ENCODE results near the gene CCNY.

CCNY gene

DNA sequence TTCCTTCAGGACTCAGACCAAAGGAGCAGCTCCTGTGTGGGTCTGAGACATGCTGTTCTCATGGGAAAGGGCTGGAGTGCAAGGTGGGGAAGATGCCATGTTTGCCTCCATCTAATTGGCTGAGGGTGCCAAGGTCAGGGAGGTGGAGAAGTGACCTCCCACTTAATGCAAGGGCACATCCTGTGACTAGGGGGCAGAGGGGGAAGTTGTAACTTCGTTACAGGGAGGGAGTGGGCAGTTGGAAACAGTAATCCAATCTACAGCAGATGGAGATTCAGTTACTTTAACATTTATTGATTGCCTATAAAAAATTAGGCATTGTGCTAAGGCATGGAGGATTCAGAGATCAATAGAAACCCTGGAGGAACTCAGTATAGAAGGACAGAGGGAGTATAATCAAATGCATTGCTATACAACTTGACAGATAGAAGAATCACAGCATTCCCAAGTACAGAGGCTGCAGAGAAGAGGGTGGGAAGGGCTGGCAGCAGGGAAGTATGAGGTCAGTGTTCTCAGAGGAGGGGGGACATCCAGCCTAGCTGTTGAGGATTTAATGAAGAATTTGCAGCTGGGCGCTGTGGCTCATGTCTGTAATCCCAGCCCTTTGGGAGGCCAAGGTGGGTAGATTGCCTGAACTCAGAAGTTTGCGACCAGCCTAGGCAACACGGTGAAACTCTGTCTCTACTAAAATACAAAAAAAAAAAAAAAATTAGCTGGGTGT, 75.9 kb downstream of the CCNY start:
- no peak for DNase-seq (ENCODE audit: low read depth, low spot score)
- ChIA-PET CTCF (interaction anchor here (1.3 kb wide), 1 partner anchor 12 kb away, joined by 4 read pairs; no protein-coding TSS in a partner anchor), POLR2A (no interaction called here)
- TF ChIP-seq, protein P1, sequence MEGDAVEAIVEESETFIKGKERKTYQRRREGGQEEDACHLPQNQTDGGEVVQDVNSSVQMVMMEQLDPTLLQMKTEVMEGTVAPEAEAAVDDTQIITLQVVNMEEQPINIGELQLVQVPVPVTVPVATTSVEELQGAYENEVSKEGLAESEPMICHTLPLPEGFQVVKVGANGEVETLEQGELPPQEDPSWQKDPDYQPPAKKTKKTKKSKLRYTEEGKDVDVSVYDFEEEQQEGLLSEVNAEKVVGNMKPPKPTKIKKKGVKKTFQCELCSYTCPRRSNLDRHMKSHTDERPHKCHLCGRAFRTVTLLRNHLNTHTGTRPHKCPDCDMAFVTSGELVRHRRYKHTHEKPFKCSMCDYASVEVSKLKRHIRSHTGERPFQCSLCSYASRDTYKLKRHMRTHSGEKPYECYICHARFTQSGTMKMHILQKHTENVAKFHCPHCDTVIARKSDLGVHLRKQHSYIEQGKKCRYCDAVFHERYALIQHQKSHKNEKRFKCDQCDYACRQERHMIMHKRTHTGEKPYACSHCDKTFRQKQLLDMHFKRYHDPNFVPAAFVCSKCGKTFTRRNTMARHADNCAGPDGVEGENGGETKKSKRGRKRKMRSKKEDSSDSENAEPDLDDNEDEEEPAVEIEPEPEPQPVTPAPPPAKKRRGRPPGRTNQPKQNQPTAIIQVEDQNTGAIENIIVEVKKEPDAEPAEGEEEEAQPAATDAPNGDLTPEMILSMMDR (IDR thresholded peaks at IDR 0.05; ENCODE audit: insufficient read depth, low read length, missing control alignments): no peak
- H3K4me3 ChIP-seq (ENCODE audit: low read depth, low read length): no peak overlapping the region

DNA sequence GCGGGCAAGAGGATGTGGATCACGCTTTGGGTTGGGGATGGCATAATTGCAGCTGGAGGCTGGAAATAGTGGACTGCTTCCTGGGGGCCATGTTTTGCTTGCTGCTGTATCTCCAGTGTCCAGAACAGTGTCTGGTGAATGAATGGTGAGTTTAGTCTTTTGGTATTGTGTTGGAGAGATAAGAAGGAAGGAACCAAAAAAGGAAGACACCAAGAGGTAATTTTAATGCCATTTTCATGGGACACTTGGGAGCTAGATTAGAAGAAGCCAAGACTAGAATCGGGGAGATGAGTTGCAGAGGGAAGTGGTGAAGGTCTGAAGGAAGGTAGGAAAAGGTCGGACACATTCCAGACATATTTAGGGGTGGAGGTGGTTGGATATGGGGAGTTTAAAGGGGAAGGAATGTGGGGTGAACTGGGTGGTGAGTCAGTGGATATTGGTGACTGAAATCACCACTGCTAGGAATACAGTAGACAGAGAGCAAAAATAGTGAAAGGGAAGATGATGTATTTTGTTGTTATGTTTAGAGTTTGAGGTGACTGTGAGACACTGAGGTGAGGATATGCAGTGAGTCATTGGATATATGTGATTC, 76.7 kb downstream of the CCNY start:
- ChIA-PET POLR2A (interaction anchor here (0.7 kb wide), 1 partner anchor 16 kb away, joined by 3 read pairs; no protein-coding TSS in a partner anchor), CTCF (interaction anchor here (1.3 kb wide), 1 partner anchor 11 kb away, joined by 4 read pairs; no protein-coding TSS in a partner anchor)
- H3K4me3 ChIP-seq (ENCODE audit: low read depth, low read length): no peak overlapping the region
- TF ChIP-seq, protein P1 (IDR thresholded peaks at IDR 0.05; ENCODE audit: insufficient read depth, low read length, missing control alignments): no peak
- no peak for DNase-seq (ENCODE audit: low read depth, low spot score)

- ChIA-PET POLR2A (no interaction called here), CTCF (interaction anchor here (1.0 kb wide), 1 partner anchor 175 kb away, joined by 3 read pairs; no protein-coding TSS in a partner anchor)
- H3K4me3 ChIP-seq (ENCODE audit: low read depth, low read length): no peak overlapping the region
- TF ChIP-seq, protein P1 (IDR thresholded peaks at IDR 0.05; ENCODE audit: insufficient read depth, low read length, missing control alignments): no peak
- no peak for DNase-seq (ENCODE audit: low read depth, low spot score)
These were observed 77.9 kb downstream of the CCNY start for GRCh38 chr10:35413985-35414861.

DNA sequence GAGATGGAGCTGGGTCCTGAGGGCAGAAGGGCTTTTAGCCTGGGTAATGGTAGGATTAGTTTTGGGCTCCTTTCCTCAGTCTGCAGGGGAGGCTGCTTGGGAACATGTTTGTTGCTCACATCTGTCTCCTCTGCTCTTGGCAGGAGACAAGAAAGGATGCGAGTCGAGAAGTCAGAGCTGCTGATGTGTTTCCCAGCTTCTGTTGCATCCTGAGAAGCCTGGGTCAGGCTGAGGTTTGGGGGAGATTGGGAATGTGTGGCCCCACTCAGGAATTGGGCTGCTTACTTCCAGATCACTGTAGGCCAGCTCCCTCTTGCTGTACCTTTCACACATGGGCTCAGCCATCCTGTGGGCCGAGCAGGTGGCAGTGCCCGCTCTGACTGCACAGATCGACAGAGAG, 79.2 kb downstream of the CCNY start:
- no peak overlapping the region for H3K4me3 ChIP-seq (ENCODE audit: low read depth, low read length)
- DNase-seq (ENCODE audit: low read depth, low spot score): no peak
- ChIA-PET POLR2A (no interaction called here), CTCF (no interaction called here)
- TF ChIP-seq, protein P1 (IDR thresholded peaks at IDR 0.05; ENCODE audit: insufficient read depth, low read length, missing control alignments): no peak

DNA sequence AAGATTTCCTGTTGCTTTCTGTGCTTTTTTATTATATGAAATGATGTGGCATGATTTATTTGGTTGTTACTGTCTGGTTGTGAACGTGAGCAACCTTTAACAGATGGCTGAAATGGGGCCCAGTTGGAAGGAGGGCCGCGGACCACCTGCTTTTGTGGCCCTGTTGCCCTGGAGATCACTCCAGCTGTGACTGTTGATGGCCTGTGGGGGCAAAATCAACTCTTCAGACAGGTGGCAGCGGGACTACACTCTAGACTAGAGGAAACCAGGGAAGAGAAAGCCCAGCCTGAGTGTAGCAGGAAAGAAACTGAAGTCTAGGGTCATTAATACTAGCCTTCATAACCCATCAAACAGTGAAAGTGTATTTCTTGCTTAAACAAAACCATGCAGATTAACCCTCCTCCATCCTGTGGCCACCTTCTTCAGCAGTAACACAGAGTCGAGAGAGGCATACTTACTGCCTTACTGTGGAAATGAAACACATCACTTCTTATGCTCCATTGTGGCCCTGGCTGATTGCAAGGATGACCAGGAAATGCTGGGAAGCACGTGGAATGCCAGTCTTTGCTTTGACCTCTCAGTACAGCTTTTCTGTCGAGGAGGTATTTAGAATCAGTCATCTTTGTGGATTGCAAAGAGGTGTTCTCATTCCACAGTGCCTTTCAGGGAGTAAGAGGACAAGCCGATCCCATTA, 80.5 kb downstream of the CCNY start:
- TF ChIP-seq, protein P1 (IDR thresholded peaks at IDR 0.05; ENCODE audit: insufficient read depth, low read length, missing control alignments): no peak
- H3K4me3 ChIP-seq (ENCODE audit: low read depth, low read length): no peak overlapping the region
- ChIA-PET POLR2A (no interaction called here), CTCF (interaction anchor here (1.2 to 1.4 kb wide), 3 partner anchors 8 to 178 kb away, joined by 3 to 5 read pairs (median 4); no protein-coding TSS in a partner anchor)
- no peak for DNase-seq (ENCODE audit: low read depth, low spot score)
